Dendritic cell treated with granulocyte-macrophage colony-stimulating factor and Interleukin-4, amounts not matched to agents 40 ng/mL and 50 ng/mL, for 4 days (primary cell): Measurements from ENCODE around the gene TUT1.
"Not testable (repeated sequence)": the region's sequence is repeated elsewhere in the genome, so short reads cannot be mapped to it uniquely, and the experiment has no call there.

Experiments used
- H3K27ac Mint-ChIP-seq: one replicate; pipeline ENCODE4 v1.8.0; 2022; ENCODE audit warnings: mild to moderate bottlenecking, mixed read lengths
- H3K27me3 Mint-ChIP-seq: one replicate; pipeline ENCODE4 v1.8.0; 2022; ENCODE audit warnings: mild to moderate bottlenecking, mixed read lengths
- H3K36me3 Mint-ChIP-seq: one replicate; pipeline ENCODE4 v1.8.0; 2022; ENCODE audit warnings: low read depth, mixed read lengths
- H3K4me1 Mint-ChIP-seq: one replicate; pipeline ENCODE4 v1.8.0; 2022; ENCODE audit warnings: low read depth, mixed read lengths
- H3K4me3 Mint-ChIP-seq: one replicate; pipeline ENCODE4 v1.8.0; 2022; ENCODE audit warnings: mild to moderate bottlenecking, moderate library complexity, mixed read lengths
- H3K9me3 Mint-ChIP-seq: one replicate; pipeline ENCODE4 v1.8.0; 2022; ENCODE audit warnings: mixed read lengths
- intact Hi-C: fragments of 100-400 bp; cut with micrococcal nuclease; formaldehyde crosslinking; loops from one replicate; pipeline ENCODE4 v1.15.0; 2022

The TUT1 gene, protein sequence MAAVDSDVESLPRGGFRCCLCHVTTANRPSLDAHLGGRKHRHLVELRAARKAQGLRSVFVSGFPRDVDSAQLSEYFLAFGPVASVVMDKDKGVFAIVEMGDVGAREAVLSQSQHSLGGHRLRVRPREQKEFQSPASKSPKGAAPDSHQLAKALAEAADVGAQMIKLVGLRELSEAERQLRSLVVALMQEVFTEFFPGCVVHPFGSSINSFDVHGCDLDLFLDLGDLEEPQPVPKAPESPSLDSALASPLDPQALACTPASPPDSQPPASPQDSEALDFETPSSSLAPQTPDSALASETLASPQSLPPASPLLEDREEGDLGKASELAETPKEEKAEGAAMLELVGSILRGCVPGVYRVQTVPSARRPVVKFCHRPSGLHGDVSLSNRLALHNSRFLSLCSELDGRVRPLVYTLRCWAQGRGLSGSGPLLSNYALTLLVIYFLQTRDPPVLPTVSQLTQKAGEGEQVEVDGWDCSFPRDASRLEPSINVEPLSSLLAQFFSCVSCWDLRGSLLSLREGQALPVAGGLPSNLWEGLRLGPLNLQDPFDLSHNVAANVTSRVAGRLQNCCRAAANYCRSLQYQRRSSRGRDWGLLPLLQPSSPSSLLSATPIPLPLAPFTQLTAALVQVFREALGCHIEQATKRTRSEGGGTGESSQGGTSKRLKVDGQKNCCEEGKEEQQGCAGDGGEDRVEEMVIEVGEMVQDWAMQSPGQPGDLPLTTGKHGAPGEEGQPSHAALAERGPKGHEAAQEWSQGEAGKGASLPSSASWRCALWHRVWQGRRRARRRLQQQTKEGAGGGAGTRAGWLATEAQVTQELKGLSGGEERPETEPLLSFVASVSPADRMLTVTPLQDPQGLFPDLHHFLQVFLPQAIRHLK

DNA sequence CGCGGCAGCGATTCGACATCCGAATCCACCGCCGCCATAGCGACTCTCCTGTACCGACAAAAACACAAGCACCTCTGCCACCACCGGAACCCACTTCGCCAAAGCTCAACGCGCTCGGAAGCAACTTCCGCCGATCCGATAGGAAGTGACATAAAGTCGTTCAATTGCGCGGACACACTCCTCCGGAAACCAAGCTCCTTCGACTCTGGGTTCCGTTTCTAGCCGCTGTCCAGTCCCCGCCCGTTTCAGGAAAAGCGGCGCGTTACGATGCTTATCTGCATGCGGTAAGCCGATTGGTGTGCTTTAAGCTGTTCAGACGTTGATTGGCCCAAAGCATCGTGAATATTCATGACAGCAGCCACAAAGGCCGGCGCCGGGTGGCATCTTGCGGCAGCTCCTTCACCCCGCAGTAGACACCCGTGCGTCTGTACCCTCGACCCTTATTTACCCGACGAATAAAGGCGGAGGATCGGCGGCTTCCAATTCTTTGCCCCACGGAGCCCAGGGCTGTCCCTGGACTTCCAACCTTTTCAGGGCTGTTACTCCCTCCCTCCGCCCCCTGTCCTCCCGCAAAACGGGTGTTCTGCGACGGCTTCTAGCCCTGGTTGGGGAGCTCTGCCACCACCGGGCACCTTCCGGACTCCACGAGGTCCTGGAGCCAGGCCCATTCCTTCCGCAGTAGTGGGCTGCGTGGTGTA, at the start of gene TUT1:
TUT1 (minus strand) TSS at position 76 of the 698 bp plus-strand sequence; CDS start at position 38, 38 bp downstream.
- Mint-ChIP-seq H3K27me3 (no peaks in the 10 kb centered on the region), H3K36me3 (peaks cover 77% of the 10 kb centered on the region), H3K27ac (peak within 1 kb of the TSS; percentile 97), H3K4me1 (peaks cover 39% of the 10 kb centered on the region), H3K4me3 (peak within 1 kb of the TSS; percentile 91), H3K9me3 (no peaks in the 10 kb centered on the region)
- intact Hi-C loops: loop anchor here (1.0 to 5.0 kb wide), 3 partner anchors 17 to 116 kb away; partner anchors contain the start of genes BSCL2, GNG3, LBHD1 and UQCC3

DNA sequence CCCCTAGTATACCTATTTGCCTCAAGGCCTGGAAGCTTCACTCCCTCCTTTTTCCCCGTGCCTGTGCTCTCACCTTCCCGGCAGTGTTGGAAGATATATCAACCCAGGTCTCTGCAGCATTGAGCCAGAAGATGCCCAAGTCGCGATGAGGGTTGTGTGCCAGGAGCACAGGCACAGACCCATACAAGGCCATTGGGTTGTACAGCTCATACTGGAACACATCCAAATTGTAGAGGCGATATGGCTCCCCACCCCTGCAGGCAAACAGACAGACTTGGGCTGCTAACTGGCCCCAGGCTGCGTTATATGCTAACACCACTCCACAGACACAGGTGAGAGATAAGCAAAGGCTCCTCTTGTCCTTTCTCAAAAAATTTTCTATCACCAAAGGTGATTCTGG, 41.2 kb upstream of the TUT1 start:
- intact Hi-C loops: no loop called here
- H3K27me3 Mint-ChIP-seq: no peaks in the 10 kb centered on the region
- H3K27ac Mint-ChIP-seq: peak overlapping the region; percentile 11
- peaks cover 93% of the 10 kb centered on the region for H3K36me3 Mint-ChIP-seq
- peaks cover 10% of the 10 kb centered on the region for H3K4me1 Mint-ChIP-seq
- H3K4me3 Mint-ChIP-seq: no peak overlapping the region
- H3K9me3 Mint-ChIP-seq: no peaks in the 10 kb centered on the region

DNA sequence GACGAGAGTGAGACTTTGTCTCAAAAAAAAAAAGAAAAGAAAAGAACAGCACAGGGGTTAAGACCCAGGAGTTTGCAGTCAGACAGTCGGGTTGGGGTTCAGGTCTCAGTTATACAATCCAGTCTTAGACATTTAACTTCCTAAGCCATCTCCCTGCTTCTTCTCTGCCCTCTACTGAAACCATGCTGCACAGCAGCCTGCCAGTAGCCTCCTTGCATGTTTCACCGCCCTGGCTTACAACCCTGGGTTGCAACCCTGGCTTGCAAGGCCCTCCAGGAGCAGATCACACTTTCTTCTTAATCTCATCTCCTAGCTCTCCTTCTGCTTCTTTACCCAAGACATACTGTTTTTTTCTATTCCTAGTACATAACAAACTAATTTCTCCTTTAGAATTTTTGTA, 36.4 kb upstream of the TUT1 start:
- Mint-ChIP-seq H3K4me3 (no peak overlapping the region), H3K27me3 (no peaks in the 10 kb centered on the region), H3K27ac (no peak overlapping the region), H3K36me3 (peaks cover 90% of the 10 kb centered on the region), H3K4me1 (no peaks in the 10 kb centered on the region), H3K9me3 (no peaks in the 10 kb centered on the region)
- intact Hi-C loops: no loop called here

DNA sequence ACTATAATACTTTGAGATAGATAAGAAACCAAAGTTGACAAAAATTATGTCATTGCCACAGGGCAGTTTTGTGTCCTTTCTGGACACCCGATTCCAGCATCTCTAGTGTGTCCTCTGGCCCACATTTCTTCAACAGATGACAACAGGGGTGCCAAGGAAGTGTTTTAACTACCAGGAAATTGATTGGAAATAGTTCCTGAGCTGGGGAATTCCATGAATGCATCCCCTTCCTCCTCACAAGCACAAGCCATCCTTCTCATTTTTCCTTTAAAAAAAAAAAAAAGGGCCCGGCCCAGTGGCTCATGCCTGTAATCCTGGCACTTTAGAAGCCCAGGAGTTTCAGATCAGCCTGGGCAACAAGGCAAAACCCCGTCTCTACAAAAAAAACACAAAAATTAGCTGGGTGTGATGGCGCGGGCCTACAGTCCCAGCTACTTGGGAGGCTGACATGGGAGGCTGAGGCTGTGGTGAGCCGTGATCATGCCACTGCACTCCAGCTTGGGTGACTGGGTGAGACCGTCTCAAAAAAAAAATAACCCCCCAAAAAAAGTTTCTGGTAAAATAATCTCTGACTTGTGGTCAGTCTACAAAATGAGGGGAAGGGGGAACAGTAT, 31.3 kb upstream of the TUT1 start:
- intact Hi-C loops: no loop called here
- peak overlapping the region; percentile 98 for H3K4me3 Mint-ChIP-seq

GRCh38 chr11:62621567-62622470, 30.5 kb upstream of the TUT1 start, which contains the start of gene B3GAT3:
Gene B3GAT3 (minus strand): TSS chr11:62621986. CDS start chr11:62621947, 39 bp downstream.
- peak within 1 kb of the TSS; percentile 94 for H3K27ac Mint-ChIP-seq
- H3K4me1 Mint-ChIP-seq: peaks cover 27% of the 10 kb centered on the region
- H3K4me3 Mint-ChIP-seq: peak within 1 kb of the TSS; percentile 98
- no peaks in the 10 kb centered on the region for H3K9me3 Mint-ChIP-seq
- H3K36me3 Mint-ChIP-seq: peaks cover 56% of the 10 kb centered on the region
- intact Hi-C loops: no loop called here
- H3K27me3 Mint-ChIP-seq: no peaks in the 10 kb centered on the region

More for the DNA sequence above, 31.3 kb upstream of the TUT1 start:
- peaks cover 56% of the 10 kb centered on the region for H3K36me3 Mint-ChIP-seq
- H3K9me3 Mint-ChIP-seq: no peaks in the 10 kb centered on the region
- H3K27me3 Mint-ChIP-seq: no peaks in the 10 kb centered on the region
- peak overlapping the region; percentile 94 for H3K27ac Mint-ChIP-seq
- peaks cover 27% of the 10 kb centered on the region for H3K4me1 Mint-ChIP-seq

DNA sequence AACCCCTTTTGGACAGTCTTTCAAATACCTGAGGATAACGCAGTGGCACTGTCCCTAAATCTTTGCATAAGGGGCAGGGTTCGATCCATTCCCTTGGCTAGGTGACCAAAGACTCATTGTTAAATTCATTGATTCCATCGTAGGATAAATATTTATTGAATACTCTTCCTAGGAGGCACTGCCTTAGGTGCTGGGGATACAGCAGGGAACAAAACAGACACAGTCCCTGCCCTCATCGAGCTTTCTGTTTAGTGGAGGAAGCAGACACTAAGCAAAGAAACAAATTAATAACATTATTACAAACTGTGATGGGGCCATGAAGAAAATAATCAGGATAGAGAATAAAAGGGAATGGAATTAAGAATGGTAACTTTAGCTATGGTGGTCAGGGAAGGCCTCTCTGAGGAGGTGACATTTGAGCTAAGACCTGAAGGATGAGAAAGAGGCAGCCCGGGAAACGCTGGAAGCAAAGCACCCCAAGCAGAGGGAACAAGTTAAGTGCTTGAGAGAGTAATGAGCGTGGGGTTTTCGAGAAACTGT, 29.8 kb upstream of the TUT1 start:
- H3K4me1 Mint-ChIP-seq: peaks cover 27% of the 10 kb centered on the region
- peak overlapping the region; percentile 94 for H3K27ac Mint-ChIP-seq
- peak overlapping the region; percentile 98 for H3K4me3 Mint-ChIP-seq
- H3K36me3 Mint-ChIP-seq: peaks cover 56% of the 10 kb centered on the region
- no peaks in the 10 kb centered on the region for H3K27me3 Mint-ChIP-seq
- intact Hi-C loops: no loop called here
- no peaks in the 10 kb centered on the region for H3K9me3 Mint-ChIP-seq

GRCh38 chr11:62616957-62617356, 25.6 kb upstream of the TUT1 start:
- H3K9me3 Mint-ChIP-seq, H3K27me3 Mint-ChIP-seq, H3K4me3 Mint-ChIP-seq, intact Hi-C loops: not testable (repeated sequence)
- H3K36me3 Mint-ChIP-seq: peaks cover 57% of the 10 kb centered on the region
- H3K27ac Mint-ChIP-seq: peak overlapping the region; percentile 34
- peaks cover 37% of the 10 kb centered on the region for H3K4me1 Mint-ChIP-seq

DNA sequence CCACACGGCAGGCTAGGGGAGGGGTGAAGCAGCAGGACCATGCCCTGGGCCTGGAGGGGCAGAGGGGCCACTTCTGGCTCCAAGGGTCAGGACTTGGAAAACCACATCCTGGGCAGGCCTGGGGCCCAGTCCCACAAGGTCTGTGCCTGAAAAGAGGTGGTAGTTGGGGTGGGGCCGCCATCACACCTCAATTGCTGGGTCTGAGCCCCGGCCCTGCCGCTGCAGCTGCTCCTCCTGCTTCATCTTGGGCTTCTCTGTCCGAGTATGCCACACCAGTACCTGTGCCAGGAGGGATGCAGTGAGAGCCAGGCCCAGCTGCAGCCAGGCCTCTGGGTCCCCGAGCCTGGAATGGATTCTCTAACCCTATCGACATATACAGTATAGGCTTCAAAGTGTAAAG, 24.2 kb upstream of the TUT1 start:
- peak overlapping the region; percentile 73 for H3K27ac Mint-ChIP-seq
- H3K27me3 Mint-ChIP-seq: no peaks in the 10 kb centered on the region
- no peaks in the 10 kb centered on the region for H3K9me3 Mint-ChIP-seq
- H3K36me3 Mint-ChIP-seq: peaks cover 60% of the 10 kb centered on the region
- intact Hi-C loops: no loop called here
- peaks cover 40% of the 10 kb centered on the region for H3K4me1 Mint-ChIP-seq
- H3K4me3 Mint-ChIP-seq: no peak overlapping the region

GRCh38 chr11:62614275-62614674, 23.0 kb upstream of the TUT1 start:
- H3K27ac Mint-ChIP-seq: peak overlapping the region; percentile 73
- H3K4me3 Mint-ChIP-seq: no peak overlapping the region
- intact Hi-C loops: no loop called here

GRCh38 chr11:62613291-62613778, 22.0 kb upstream of the TUT1 start:
- Mint-ChIP-seq H3K36me3 (peaks cover 74% of the 10 kb centered on the region), H3K27me3 (no peaks in the 10 kb centered on the region), H3K4me3 (peak overlapping the region; percentile 4), H3K9me3 (no peaks in the 10 kb centered on the region), H3K4me1 (peaks cover 49% of the 10 kb centered on the region), H3K27ac (peak overlapping the region; percentile 73)
- intact Hi-C loops: no loop called here

More at GRCh38 chr11:62614275-62614674, 23.0 kb upstream of the TUT1 start:
- H3K36me3 Mint-ChIP-seq: peaks cover 72% of the 10 kb centered on the region
- H3K9me3 Mint-ChIP-seq: no peaks in the 10 kb centered on the region
- H3K27me3 Mint-ChIP-seq: no peaks in the 10 kb centered on the region
- H3K4me1 Mint-ChIP-seq: peaks cover 46% of the 10 kb centered on the region

DNA sequence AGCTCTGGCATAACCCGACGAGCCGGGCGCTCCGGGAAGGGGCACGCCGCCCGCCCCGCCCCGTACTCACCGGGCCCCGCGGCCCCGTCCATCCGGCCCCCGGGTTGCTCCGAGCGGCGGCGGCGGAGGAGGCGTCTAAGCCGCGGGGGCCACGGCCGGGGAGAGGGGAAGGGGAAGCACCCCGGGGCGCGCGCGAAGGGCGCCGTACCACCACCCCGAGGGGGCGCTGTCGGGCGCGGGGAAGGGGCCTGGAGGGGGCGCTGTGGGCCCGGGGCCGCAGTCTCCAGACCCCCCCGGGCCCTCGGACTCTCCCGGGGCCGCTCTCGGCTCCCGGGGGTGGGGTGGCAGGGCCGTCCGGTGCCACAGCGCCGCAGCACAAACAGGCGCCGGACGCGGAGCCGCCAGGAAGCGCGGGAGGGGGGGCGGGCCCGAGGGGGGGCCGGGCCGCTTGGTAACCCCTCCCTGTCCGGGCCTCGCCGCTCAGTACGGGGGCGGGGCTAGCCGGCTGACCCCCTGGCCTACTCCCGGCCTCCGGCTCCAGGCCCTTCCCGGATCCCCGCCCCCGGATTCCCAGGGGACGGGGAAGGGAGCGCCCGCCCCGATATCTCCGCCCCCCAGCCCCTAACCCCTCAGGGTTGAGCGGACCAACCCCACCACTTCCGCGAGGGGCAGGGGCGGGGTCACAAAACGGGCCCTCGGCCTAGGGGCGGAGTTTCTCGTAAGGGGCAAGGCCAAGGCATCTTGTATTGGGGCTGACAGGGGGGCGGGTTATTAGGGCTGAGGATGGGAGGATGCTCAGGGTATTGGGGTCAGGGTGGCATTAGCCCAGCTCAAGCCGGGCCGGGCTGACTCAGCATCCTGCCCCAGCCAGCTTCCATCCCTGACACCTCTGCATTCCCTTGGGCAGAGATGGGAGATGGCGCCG, 21.3 kb upstream of the TUT1 start, which contains the start of the genes EML3 and ROM1:
EML3 (minus strand) TSS at position 410 of the 925 bp plus-strand sequence; CDS start at position 92, 318 bp downstream.
ROM1 (plus strand) TSS at position 892 of the 925 bp plus-strand sequence; CDS start at position 917, 25 bp downstream.
- Mint-ChIP-seq H3K27me3 (no peaks in the 10 kb centered on the region), H3K4me3 (peak within 1 kb of the TSS; percentile 100), H3K36me3 (peaks cover 79% of the 10 kb centered on the region), H3K27ac (peak within 1 kb of the TSS; percentile 91), H3K9me3 (no peaks in the 10 kb centered on the region), H3K4me1 (peaks cover 56% of the 10 kb centered on the region)
- intact Hi-C loops: no loop called here
